ENCODE data around the gene AKR1C8.

GRCh38 chr10:5206799-5207198 lies 21.8 kb upstream of the AKR1C8 start:
- TF ChIP-seq, protein P1, sequence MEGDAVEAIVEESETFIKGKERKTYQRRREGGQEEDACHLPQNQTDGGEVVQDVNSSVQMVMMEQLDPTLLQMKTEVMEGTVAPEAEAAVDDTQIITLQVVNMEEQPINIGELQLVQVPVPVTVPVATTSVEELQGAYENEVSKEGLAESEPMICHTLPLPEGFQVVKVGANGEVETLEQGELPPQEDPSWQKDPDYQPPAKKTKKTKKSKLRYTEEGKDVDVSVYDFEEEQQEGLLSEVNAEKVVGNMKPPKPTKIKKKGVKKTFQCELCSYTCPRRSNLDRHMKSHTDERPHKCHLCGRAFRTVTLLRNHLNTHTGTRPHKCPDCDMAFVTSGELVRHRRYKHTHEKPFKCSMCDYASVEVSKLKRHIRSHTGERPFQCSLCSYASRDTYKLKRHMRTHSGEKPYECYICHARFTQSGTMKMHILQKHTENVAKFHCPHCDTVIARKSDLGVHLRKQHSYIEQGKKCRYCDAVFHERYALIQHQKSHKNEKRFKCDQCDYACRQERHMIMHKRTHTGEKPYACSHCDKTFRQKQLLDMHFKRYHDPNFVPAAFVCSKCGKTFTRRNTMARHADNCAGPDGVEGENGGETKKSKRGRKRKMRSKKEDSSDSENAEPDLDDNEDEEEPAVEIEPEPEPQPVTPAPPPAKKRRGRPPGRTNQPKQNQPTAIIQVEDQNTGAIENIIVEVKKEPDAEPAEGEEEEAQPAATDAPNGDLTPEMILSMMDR (IDR thresholded peaks at IDR 0.05) = no peak
- TF ChIP-seq POLR2A (IDR thresholded peaks at IDR 0.05) (no peak), EP300 (IDR thresholded peaks at IDR 0.05) (no peak), POLR2AphosphoS5 (IDR thresholded peaks at IDR 0.05) (no peak)
